ENCODE measurements around the gene GORASP1. TPM values are rescaled to one million over a fixed set of nuclear protein-coding genes. Genes with fewer than 3 reads are reported as not detected.

The GORASP1 gene
- 27.5 and 32.0 TPM in 2 replicates for total RNA-seq

DNA sequence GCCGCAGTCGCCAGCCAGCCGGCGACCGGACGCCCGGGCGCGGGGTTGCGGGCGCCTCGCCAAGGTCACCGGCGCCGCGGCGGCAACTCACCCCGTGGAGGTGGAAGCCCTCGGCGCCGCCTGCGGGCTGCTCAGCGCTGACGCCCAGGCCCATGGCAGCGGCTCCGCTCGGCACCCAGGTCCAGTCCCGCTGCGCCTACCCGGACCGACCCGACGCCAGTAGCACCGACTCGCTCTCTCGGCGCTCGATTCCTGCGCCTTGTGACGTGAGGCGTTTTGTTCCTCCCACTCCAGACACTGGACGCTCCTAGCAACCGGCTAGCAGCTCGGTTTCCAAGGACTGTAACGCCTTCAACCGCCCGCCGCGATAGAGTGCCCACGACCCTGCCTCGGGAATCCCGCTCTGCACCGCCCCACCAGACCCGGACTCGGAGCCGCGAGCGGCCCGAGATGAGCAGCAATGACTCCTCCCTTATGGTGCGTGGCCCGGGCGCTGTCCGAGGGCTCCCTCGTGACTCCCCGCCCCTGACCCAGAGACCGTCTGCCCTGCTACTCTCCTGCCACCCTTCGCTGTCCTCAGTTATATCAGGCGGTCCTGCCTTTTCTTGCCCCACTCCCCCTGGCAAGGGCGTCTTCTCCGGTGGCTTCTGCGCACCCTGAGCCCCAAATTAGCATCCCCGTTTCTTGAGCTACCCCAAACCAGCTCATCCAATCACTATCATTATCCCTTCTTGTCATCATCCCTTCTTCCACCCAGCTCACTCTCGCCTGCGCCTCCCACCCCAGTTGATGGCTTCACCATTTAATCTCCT is at the start of gene GORASP1, which contains the start of gene TTC21A:
Gene GORASP1 (minus strand): TSS at position 240 of the 812 bp plus-strand sequence. CDS start 86 bp downstream, at position 154.
Gene TTC21A (plus strand): TSS at position 293 of the 812 bp plus-strand sequence. CDS start 158 bp downstream, at position 451.

DNA sequence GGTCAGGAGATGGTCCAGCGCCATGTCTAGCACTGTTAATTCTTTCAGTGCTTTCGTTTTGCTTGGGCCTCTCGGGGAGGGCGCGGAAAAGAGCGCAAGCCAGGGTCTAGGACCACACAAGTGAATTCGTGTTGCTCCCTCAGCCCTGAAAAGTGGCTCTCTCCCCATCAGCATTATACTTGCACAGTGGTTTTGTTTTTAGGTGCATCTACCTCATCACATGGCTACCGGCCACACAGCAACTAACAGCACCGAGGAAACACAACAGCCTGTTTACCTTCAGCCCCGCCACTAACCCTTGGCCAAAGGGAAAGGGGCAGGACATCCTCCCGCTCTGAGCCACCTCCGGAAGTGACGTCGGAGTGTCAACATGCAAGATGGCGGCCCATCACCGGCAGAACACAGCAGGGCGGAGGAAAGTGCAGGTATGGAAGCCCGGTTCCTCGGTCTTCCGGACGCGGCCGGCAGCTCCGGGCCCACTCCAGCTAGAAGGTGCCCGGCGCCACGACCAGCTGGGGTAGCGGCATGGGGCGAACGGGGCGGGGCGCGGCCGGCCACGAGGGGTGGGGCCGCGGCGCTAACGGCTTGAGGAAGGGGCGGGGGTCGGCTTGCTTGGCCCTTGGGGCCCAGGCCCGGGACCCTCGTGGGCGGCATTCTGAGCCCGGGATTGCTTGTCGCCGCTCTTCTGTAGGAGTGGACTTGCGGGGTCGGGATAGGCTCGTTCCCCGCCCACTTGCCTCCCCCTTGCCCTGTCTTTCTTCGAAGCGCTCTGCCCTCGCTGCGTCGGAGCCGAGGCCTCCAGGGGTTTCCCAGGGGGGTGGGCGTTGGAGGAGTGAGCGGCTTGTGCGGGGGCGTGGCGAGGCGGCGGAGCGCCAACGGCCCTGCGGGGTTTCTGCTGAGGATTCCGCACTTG is 55.5 kb downstream of the GORASP1 start, which contains the start of the genes SCN11A and WDR48:
Gene SCN11A (minus strand): TSS at position 296 of the 913 bp plus-strand sequence. CDS start 101,582 bp downstream, outside the sequence.
Gene WDR48 (plus strand): TSS at position 368 of the 913 bp plus-strand sequence. CDS start 10 bp downstream, at position 378.

Other genes with a start within 250 kb of the GORASP1 start
- not detected in 2 replicates for gene SCN11A, start 55.7 kb downstream of the GORASP1 start, total RNA-seq
- 11.9 and 21.6 TPM in 2 replicates for gene WDR48, start 55.6 kb downstream of the GORASP1 start, total RNA-seq
- 0.55 and 0.57 TPM in 2 replicates for gene TTC21A, start 53 bp upstream of the GORASP1 start, total RNA-seq
- gene CSRNP1, start 46.0 kb upstream of the GORASP1 start, total RNA-seq: 7.8 and 10.8 TPM in 2 replicates
- not detected in 2 replicates for gene XIRP1, start 85.0 kb upstream of the GORASP1 start, total RNA-seq
- not detected in 2 replicates for gene CX3CR1, start 172.4 kb upstream of the GORASP1 start, total RNA-seq
- not detected in 2 replicates for gene CCR8, start 222.1 kb upstream of the GORASP1 start, total RNA-seq

Data from hair follicular keratinocyte (primary cell).